Measurements from ENCODE around the gene TUBB6.

The TUBB6 gene

DNA sequence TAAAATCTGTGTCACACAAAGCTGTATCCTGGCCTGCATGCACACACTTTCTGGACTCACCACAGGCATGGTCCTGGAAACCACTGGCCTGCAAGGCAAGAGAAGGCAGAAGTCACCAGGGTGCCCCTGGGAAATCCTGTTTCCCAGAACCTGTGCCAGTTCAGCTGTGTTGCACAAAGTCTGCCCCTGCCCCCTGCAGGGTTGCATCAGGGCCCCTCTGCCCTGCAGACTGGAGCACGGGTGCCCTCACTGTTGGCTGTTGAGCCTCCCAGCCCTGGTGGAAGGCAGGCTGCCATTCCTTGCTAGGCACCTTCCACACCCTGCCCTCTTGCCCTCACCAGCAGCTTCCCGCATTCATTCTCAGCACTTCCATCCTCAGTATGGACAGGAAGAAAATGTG lies 18.0 kb upstream of the TUBB6 start:
- no peak for DNase-seq (ENCODE audit: low read depth in 3 of 3, low spot score in 1 of 3)

DNA sequence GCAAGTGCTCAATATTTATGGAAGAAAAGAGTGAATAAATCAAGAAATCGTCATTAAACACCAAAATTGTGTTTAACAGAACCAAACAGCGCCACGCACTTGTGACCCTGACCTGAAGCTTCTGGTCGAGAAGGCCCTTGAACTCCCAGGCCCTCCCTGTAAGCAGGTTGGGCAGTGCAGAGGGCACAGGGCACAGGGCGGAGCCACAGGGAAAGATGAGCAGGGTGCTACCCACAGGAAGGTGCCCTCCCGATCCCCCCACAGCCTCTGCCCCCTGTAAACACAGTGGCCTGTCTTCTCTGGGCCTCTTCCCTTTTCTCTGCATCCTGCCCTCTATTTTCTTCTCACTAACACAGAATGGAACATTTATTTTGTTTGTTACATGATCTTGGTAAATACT lies 16.9 kb upstream of the TUBB6 start:
- DNase-seq (ENCODE audit: low read depth in 3 of 3, low spot score in 1 of 3) = no peak

DNA sequence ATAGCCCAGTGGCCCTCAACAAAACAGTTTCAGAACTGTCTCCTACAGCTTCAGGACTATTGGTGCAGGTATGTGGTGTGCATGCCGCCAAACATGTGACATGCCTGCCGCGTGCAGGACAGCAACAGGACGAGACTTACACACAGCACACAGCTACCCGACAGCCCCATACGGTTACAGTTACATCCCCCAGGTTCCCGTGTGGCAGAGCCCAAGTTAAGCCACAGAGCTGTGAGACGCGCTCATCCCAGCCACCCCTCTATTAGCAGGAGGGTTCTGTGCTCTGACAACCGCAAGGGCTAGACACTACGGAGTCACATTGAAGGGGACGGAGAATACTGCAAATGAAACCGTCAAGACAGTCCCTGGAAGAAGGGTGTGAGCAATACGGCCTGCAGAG lies 16.4 kb upstream of the TUBB6 start:
- DNase-seq (ENCODE audit: low read depth in 3 of 3, low spot score in 1 of 3) = no peak

DNA sequence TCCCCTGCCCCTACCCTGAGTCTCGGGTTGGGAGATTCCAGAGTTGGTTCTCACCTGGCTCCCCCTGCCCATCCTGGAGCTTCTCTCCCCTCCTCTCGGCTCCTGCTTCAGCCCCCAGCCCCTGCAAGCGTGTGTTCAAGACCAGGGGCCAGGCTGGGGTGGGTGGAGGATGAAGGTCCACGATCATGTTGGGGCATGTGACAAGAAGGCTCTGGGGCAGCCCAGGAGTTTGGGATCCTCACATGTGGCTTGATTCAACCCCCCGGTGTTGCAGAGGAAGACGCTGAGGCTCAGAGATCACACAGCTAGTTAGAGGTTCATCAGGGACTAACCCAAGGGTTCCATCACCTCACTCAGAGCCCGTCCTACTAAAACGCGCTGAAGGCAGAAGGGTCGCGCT lies 14.2 kb upstream of the TUBB6 start:
- no peak for DNase-seq (ENCODE audit: low read depth in 3 of 3, low spot score in 1 of 3)

DNA sequence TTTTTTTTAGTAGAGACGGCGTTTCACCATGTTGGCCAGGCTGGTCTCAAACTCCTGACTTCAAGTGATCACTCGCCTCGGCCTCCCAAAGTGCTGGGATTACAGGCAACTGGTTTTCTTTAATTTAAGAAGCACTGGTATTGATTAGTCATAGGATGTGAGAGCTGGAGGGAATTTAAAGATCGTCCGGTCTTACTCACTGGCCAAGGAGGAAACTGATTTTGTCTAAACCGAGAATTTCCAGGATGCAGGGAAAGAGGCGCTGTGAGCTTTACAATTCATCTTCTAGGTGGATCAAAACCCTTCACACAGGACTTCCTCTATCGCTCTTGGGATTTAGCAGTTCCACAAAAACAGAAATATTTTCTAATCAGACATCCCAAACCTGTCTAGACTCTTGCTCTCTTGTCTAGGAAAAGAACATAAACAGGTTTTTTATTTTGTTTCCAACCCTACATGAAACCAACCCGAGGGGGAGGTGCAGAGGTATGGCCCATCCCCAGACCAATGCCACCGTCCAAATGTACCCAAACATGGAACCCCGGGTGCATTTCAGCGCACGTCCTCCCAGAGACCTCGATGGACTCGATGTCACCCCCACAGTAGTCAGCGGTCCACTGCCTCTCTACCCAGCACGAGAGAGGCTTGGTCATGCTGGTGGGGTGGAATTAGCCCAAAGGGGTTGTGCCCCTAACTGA lies 12.5 kb upstream of the TUBB6 start:
- no peak for DNase-seq (ENCODE audit: low read depth in 3 of 3, low spot score in 1 of 3)

DNA sequence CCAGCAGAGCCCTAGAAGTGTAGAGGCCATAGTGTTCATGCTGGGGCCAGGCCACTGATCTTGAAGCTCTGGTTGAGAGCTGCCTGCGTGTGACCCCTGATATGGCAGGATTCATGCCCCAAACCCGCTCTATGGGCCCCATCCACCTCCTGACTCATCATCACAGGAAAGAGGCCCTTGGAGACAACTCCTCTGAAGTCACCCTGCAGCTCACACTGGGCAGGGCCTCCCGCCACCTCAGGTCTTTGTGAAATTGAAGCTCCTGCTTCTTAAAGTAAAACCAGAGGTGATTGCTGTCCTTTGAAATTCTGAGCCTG lies 12.0 kb upstream of the TUBB6 start:
- no peak for DNase-seq (ENCODE audit: low read depth in 3 of 3, low spot score in 1 of 3)

DNA sequence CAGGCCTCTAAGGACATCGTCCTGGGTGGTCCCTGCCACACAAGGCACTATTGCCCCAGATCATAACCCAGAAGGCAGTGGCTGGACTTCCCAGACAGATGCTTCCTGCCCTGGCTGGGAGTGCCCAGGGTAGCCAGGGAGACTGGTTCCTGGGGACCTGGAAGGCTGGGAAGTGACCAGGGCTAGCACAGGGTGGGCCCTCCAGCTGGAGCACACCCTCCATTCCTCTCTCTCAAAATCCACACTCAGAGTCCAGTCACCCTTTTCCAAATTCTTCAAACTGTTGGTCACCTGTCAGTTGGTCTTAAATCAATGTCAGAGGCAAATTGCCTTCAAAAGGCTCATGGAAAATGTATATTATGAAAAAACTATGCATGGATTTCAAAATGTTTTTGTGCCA lies 11.6 kb upstream of the TUBB6 start:
- DNase-seq (ENCODE audit: low read depth in 3 of 3, low spot score in 1 of 3) = no peak

DNA sequence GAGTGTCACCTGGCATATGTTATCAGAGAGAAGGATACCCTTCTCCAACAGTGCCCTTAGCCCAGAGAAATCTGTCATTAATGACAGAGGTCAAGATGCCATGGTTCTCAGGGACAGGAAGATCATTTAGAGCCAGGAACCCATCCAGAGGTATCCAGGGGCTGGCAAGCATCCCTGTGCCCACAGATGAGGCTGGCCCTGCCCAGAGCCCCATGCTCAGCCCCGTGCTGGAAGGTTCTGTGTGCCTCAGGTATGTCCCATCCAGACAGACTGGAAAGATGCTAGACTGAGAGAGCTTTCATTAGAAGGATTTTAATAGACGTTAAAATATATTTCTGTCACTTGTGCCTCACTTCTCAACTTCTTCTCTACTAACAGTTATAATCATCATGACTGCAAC lies 8.2 kb upstream of the TUBB6 start:
- no peak for DNase-seq (ENCODE audit: low read depth in 3 of 3, low spot score in 1 of 3)

DNA sequence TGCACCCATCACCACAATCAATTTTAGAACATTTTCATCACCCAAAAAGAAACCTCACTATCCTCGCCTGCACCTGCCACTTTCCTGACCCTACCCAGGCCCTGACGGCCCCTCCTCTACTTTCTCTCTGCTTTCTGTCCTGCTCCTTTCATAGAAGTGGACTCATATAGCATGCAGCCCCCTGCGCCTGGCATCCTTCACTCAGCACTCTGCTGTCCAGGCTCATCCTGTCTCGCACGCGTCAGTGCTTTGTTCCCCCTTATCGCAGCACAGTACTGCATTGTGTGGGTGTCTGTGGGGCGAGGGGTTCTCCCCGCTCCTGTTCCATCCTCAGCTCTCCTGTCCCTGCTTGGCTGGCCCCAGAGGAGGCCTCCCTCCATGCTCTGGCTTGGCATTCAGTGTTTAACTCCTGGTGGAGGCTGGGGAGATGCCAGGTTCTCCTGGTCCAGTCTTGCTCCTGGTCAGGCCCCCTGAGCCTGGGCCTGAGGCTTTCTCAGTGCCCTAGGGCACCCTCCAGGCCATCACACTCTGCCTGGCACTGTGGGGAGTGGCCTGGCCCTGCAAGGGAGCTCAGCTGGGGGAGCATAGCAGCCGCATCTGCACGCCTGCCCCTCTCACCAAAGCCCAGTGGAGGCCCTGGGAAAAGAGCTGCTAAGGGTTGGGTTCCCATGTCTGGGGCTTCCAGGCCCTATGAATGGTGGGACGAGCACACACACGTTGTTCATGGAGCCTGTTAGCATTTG lies 6.6 kb upstream of the TUBB6 start:
- no peak for DNase-seq (ENCODE audit: low read depth in 3 of 3, low spot score in 1 of 3)

DNA sequence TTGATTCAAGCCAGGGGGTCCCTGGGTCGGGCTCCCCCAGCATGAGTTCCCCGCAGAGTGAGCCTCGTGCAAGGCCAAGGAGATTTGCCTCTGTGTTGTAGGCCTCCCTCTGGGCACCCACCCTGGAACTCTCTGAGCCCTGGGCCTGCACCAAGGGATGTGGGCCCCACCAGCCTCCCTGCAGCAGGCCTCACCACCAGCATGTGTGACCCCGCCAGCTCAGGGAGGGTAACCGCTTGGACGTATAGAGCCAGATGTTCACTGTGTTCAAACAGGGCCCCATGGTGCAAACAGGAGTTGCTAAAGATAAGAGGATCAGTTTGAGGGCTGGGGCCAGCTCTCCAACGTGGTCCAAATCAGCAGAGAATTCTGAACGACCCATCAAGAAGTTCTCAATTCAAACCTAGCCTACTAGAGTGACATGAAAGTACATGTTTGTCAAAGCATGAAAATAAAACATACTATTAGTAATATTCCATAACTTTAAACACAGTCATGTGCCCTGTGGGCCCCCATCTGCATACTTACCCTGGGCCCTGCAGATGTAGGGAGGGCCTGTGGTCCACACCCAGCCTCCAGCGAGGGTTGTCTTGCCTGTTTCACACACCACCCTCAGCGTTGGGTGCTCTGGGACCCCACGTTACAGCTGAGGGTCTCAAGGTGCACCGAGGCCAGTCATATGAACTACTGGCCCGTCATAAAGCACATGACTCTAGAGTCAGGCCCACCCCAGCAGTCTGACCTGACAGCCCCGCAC lies 5.5 kb upstream of the TUBB6 start:
- no peak for DNase-seq (ENCODE audit: low read depth in 3 of 3, low spot score in 1 of 3)

DNA sequence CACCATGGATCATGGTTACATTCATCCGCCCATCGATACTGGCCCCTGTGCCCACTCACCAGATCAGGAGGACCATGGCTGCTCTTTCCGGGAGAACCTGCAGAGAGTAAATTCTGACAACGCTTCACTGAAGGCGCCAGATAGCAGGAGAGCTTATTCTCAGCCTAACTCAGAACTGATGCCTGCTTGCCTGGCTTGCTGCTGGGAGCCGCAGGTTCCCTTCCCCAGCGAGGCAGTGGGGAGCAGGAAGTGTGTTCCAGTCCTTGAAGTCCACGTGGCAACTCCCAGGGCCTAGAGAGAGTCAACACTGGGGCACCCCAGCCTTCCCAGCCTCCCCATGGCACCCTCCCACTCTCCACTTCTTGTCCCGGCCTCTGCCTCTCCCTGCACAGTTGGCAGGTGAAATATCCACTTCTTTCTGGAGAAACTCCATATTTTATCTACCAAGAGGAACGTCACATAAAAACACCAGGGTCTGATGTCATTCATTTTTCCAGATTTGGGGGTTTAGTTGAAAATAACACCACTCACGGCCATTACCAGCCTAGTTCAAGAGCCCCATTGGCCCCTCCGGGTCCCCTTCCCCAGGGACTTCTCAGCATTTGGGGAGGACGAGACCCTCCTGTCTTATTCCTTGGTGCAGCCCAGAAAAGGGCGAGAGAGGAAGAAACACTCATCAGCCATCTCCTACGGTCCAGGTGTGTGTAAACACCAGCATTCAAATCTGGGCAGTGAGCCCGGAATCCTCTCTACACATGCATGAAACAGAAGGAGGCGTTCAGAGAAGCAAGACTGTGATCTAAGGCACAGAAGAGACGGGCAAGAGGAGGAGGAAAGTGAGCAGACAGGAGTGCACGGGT lies 3.5 kb upstream of the TUBB6 start:
- DNase-seq (ENCODE audit: low read depth in 3 of 3, low spot score in 1 of 3) = no peak

DNA sequence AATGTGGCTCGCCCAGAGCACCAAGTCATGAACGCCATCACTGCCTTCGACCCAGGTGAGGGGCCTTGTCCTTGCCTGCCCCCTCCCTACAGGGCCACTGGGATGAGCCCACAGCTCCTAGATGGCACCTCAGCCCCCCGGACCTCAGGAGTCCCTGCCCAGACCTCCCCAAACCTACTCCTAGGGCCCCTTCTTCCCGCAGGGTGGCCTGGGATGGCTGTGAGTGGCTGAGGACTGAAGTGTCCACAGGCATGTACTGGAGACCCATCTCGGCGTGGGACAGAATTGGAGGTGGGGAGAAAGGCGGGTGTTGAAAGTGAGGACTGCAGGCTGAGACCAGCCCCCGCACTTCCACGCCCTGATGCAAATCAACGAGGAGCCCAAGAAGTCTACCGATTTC lies 2.8 kb upstream of the TUBB6 start:
- DNase-seq (ENCODE audit: low read depth in 3 of 3, low spot score in 1 of 3) = no peak

DNA sequence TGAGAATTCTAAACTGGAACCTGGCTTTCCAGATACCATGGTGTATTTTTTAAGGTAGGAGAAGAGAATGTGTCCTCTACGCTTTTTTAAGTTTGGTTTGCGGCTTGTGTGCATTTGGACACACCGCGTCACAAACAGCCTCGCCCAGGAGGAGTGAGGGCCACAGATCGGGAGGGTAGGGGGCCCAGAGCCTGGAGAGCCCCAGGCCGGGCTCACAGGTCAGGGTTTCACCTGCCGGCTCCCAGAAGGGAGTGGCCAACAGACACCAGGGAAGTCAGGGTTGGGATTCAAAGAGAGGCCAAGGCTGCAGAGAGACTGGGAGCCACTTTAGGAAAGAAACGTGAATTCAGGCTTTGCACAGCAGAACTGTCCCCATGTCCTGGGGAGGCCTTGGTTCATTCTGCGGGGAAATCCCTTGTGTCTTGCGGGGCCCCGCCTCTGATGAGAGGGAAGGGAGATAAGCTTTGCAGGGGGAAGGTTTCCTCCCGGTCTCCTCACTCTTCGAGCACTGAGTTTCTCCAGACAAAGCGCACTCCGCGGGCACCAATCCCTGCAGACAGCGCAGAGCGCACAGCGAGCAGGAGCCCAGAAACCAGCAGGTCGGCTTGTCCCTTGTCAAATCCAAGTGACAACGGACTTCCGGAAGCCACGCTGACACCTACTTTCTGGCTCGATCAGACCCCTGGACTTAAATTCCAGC lies 2.0 kb upstream of the TUBB6 start:
- no peak for DNase-seq (ENCODE audit: low read depth in 3 of 3, low spot score in 1 of 3)

DNA sequence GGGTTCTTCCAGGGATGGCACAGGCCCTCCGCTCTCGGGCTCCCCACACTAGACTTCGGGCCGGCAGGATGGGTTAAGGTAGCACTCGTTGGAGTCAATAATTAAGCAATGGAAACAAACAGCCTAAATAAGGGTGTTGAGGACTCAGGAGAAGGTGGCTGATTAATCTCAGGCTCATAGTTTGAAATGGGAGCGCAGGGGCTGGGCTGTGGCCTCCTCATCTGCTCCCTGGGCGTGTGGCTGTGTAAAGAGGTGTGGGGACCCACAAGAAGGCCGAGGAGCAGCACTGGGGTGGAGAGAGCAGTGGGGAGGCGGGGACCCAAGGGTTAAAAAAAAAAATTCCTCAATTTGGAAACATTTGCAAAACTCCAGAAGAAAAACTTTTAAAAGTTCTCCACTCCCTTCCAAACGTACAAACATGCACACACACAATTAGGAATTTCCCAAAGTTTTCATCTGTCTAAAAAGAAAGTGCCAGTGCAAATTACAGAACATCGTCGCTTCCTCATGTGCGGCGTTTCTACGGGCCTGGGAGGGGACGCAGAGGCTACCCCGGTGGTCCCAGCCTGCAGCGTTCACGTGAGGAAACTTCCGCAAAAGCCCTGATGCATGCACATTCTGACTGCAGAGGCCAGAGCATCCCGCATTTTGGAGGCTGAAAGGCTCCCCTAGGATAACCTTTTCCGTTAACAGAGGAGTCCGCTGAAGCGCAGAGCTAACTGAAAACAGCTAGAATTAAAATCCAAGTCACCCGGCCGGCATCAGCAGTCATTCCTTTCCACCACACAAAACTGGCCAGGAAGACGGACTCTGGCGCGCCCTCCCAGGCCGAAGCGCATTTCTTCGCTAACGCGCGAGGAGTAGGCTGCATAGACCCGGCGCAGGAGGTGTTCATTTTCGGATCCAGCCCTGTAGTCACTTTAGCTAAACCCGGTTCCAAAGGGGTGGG lies 1.0 kb upstream of the TUBB6 start:
- DNase-seq (ENCODE audit: low read depth in 3 of 3, low spot score in 1 of 3) = no peak

DNA sequence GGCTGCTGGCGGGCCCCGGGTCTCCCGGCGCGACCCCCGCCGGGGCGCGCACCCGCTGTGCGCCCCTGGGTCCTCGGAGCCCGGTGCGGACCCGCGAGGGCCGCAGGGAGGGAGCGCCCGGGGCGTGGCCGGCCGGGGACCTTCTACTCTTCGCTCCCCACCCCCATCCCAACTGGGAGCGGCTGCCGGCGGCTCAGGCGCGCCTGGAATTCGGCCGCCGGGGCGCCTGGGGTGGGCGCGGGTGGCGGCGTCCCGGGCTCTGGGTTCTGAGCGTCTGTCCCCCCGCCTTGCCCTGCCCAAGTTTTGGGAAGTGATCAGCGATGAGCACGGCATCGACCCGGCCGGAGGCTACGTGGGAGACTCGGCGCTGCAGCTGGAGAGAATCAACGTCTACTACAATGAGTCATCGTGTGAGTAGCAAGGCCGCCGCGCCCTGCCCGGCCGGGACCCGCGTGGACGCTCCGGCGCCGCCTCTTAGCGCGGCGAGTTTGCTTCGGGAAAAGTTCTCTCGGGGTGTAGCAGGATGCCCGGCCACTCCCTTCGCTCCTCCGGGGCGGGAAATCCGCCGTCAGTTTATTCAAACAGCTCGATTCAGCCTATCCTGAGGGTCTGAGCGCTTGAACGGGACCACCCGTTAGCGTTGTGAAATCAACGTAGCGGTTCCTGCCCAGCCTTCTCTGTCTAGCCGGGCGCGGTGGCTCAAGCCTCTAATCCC lies 502 bp downstream of the TUBB6 start:
- no peak for DNase-seq (ENCODE audit: low read depth in 3 of 3, low spot score in 1 of 3)

DNA sequence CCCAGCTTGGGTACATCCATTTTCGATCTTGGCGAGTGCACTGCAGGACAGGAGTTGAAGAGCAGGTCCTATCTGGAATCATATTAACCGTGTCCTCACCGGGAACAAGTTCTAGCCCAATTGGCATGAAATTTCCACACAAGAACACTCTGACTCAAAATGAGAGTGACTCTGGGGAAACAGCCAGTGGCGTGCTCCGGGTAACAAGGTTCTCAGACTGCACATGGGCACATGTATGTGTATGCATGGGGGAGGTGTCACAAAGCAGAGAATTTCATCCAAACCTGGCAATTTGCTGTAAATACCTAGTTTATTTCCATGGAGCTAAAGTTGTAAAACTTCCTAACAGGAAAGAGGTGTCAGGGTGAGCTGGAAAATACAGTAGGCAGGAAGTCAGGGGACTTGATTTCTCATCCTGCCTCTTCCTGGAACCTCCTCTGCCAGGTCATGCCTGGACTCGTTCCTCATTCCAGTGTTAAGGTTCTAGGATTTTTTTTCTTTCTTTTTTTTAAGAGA lies 1.7 kb downstream of the TUBB6 start:
- DNase-seq (ENCODE audit: low read depth in 3 of 3, low spot score in 1 of 3) = no peak

DNA sequence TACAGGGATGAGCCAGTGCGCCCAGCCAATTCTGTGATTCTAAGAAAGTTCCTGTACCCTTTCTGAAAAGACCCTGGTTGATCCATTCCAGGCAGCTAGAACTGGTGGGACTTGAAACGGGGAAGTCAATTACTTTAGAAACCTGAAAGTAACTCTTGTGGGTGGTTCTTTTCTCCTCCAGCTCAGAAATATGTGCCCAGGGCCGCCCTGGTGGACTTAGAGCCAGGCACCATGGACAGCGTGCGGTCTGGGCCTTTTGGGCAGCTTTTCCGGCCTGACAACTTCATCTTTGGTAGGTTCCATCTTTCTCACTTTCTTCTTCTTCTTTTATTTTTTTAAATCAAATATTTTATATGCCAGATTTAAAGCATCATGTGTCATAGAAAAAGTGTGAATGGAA lies 2.7 kb downstream of the TUBB6 start:
- DNase-seq (ENCODE audit: low read depth in 3 of 3, low spot score in 1 of 3) = no peak

DNA sequence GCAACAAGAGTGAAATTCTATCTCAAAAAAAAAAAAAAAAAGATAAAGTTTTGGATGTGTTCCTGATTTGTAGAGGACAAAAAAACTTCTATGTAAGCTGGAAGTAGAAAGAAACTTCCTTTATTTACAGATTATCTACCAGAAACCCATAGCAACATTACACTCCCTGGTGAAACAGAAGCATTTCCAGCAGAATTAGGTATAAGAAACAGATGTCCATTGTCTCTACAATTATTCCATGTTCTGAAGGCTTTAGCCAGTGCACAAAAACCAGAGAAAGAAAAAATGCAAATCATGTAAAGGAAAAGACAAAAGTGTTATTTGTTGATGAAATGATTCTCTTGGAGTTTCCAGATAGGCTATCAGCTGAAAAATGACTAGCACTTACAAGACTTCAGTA lies 4.9 kb downstream of the TUBB6 start:
- DNase-seq (ENCODE audit: low read depth in 3 of 3, low spot score in 1 of 3) = no peak

Measured in stimulated activated CD4-positive, alpha-beta T cell treated with anti-CD3 and anti-CD28 coated beads, TNF-alpha, amount 100 ng/mL, for 1 hour (primary cell).